Bronchial epithelial cell (primary cell): ENCODE measurements around the gene LDLRAD1. TPM values are rescaled to one million over a fixed set of nuclear protein-coding genes. Genes with fewer than 3 reads are reported as not detected.

Experiments
- DNase-seq: peaks from one replicate; pipeline ENCODE4 v3.0.0-alpha.2; 2010; ENCODE audit warnings: low read depth
- FAIRE-seq: peaks from 2 replicates; lab custom pipeline; 2011; peaks lifted over from hg19 to GRCh38; lab: Jason Lieb, UNC
- H3K27me3 ChIP-seq: 2 replicates; pipeline ENCODE4 v1.5.1; 2011; ENCODE audit warnings: low read length; ENCODE audit not compliant: control insufficient read depth, insufficient read depth
- H3K36me3 ChIP-seq: 2 replicates; pipeline ENCODE4 v1.5.1; 2011; ENCODE audit warnings: low read length; ENCODE audit not compliant: control insufficient read depth, insufficient read depth
- H3K4me3 ChIP-seq: 2 replicates; pipeline ENCODE4 v1.5.1; 2011; ENCODE audit warnings: mild to moderate bottlenecking, low read depth, low read length, control low read depth
- CTCF ChIP-seq: IDR thresholded peaks from 2 replicates; pipeline ENCODE4 v1.5.1; 2011; ENCODE audit warnings: mild to moderate bottlenecking, moderate library complexity, low read length, control low read depth, inconsistent platforms; ENCODE audit not compliant: insufficient read depth, severe bottlenecking
- total RNA-seq: library from RNA; depleted of rRNA; stranded (reverse); fragments of >200 nt; gene quantifications from 2 replicates; pipeline ENCODE4 v1.2.1, GENCODE V29; 2014

LDLRAD1 gene
- total RNA-seq, 1 donor from 2014 or later = 0.26 TPM

- no peak for FAIRE-seq
- Histone ChIP-seq H3K27me3 (peaks cover 11% of the 10 kb centered on the region), H3K4me3 (no peak overlapping the region), H3K36me3 (no peaks in the 10 kb centered on the region)
- no peak for TF ChIP-seq CTCF
- DNase-seq = no peak
Measured at GRCh38 chr1:54012008-54012325, 6.0 kb downstream of the LDLRAD1 start.

- Histone ChIP-seq H3K36me3 (no peaks in the 10 kb centered on the region), H3K27me3 (peaks cover 11% of the 10 kb centered on the region), H3K4me3 (no peak overlapping the region)
- TF ChIP-seq CTCF = no peak
- FAIRE-seq (no peak), DNase-seq (no peak)
Measured at GRCh38 chr1:54011316-54012007, 6.5 kb downstream of the LDLRAD1 start.

GRCh38 chr1:54010415-54011117, 7.4 kb downstream of the LDLRAD1 start:
- DNase-seq = no peak
- Histone ChIP-seq H3K27me3 (peaks cover 11% of the 10 kb centered on the region), H3K36me3 (no peaks in the 10 kb centered on the region), H3K4me3 (no peak overlapping the region)
- TF ChIP-seq CTCF = no peak
- no peak for FAIRE-seq

- DNase-seq = no peak
- Histone ChIP-seq H3K36me3 (no peaks in the 10 kb centered on the region), H3K4me3 (no peak overlapping the region), H3K27me3 (peaks cover 11% of the 10 kb centered on the region)
- no peak for TF ChIP-seq CTCF
- no peak for FAIRE-seq
Measured at GRCh38 chr1:54009406-54009805, 8.6 kb downstream of the LDLRAD1 start.

GRCh38 chr1:54008876-54009275, 9.1 kb downstream of the LDLRAD1 start:
- Histone ChIP-seq H3K36me3 (no peaks in the 10 kb centered on the region), H3K27me3 (peaks cover 11% of the 10 kb centered on the region), H3K4me3 (no peak overlapping the region)
- DNase-seq (no peak), FAIRE-seq (no peak)
- TF ChIP-seq CTCF = no peak
